Limb (tissue), 2 donors: ENCODE measurements around the gene SOBP.
A peak's percentile ranks its signal among the peaks of the same experiment; 100 is the strongest.

ENCODE experiments used
- DNase-seq, 2 donors: peaks; one replicate each; pipeline ENCODE4 v3.0.0-alpha.2; 2016; ENCODE audit errors: extremely low spot score in 2 of 2

Gene SOBP

GRCh38 chr6:107683183-107683582, 193.3 kb downstream of the SOBP start:
- DNase-seq = no peak

GRCh38 chr6:107684996-107685395, 195.1 kb downstream of the SOBP start:
- no peak for DNase-seq

DNA sequence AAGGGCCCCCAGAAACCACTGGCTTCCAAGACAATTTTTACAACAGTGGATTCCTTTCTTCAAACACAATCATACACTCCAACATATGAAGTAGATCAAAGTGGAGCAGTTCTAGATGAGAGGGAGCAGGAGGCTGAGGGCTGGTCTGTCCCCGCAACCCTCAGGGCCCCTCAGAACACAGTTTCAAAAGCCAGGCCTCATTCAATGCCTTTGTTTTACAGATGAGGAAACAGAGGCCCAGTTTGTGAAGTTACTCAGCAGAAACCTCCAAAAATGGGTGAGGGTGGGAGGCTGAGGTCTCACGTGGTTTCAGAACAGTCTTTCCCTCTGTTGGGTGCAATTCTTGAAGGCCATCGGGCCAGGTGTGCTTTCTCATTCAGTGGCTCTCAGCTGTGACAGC, 199.3 kb downstream of the SOBP start:
- no peak for DNase-seq

GRCh38 chr6:107689951-107690642, 200.2 kb downstream of the SOBP start:
- DNase-seq = peak in 1 of 2 donors; percentile 46

DNA sequence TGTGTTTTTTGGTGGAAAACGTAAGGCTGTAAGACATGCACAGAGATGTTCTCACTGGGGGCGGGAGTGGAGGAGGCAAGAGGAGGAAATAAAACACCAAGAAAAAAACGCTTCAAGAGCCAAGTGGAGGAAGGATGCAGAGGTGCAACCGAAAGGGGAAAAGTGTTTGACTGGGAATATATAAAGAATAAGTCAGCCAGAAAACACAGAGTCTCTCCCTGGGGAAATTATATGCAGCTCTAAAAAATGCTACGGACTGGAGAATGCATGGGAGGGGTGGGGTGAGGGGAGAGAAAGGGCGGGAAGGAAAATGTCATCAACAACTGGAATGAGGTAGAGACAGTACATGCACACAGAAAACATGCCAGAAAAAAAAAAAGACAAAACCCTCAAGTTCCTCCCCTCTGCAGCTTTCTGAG, 200.7 kb downstream of the SOBP start:
- peak; percentile 56 to 84 for DNase-seq

GRCh38 chr6:107691062-107691751, 201.3 kb downstream of the SOBP start:
- DNase-seq = peak; percentile 55 to 57

DNA sequence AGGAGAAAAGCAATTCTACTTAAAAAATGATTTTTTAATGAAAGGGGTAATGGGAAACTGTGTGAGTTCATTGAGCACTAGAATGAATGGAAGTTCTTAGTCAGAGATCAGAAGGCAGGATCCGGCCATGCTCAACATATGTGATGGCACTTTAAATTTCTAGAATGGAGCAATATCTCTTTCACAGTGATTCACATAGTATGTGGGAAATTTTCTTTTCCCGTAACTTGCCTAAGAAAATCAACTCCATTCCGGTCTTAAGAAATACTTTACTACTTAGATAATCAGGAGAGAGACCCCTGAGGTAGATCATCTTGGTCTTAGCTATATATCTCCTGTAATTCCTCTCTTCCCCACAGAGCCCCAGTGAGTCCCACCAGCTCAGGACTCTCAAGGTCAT, 202.4 kb downstream of the SOBP start:
- no peak for DNase-seq

DNA sequence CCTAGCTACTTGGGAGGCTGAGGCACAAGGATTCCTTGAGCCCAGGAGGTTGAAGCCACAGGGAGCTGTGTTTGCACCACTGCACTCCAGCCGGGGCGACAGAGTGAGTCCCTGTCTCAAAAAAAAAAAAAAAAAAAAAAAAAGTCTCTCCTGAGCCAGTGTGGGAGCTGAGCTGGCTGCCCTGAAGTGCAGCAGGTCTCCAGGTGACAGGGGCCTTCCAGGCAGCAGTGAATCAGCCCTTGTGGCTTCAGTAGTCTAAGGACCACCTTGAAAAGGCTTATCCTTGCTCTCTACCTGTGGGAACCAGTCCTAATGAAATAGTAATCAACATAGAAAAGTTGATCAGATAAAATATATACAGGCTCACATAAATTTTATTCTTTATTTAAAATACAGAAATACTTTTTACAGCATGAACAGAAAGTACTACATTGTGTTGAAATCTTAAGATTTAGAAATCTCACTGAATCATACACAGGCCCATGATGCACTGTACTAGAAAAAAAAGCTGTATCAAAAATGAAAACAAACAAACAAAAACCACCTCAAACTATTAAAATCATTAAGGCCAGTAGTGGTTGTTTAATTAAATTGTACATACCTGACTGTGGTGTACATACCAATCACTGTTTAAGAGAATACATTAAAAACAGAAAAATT, 205.3 kb downstream of the SOBP start:
- no peak for DNase-seq

DNA sequence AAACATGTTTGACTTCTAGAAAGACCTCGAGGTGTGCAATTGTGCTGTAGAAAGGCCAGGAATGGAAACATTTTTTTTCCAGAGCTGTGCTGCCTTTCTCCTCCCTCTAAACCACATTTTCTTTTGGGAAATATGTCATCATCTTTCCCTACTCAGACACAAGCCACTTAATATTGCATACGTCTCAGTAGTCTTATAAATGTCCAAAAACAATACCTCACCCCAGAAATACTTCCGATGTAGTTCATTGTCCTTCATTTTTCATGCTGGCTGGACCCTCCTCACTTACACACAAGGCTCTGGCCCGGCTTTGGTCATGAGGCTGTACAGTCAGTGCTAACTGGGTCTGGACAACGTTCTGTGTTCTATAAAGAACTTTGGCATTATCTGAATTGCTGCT, 207.8 kb downstream of the SOBP start:
- no peak for DNase-seq

DNA sequence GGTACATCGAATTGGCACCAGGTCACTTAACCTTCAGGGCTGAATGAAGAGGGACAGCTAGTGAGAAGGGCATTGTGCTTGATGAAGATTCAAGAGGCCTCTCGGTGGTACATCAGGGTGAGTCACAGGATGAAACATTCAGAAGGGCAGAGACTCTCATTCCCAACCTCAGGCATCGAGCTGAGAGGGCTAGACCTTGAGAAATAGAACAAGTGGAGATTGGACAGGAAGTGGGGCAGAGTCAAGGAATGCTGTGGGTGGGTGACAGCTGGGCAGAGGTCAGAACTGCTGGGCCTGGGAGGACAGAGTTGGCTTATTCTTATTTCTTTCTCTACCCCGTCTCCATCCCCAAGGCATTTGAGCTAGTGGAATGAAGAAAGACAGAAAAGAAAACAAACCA, 208.2 kb downstream of the SOBP start:
- no peak for DNase-seq

DNA sequence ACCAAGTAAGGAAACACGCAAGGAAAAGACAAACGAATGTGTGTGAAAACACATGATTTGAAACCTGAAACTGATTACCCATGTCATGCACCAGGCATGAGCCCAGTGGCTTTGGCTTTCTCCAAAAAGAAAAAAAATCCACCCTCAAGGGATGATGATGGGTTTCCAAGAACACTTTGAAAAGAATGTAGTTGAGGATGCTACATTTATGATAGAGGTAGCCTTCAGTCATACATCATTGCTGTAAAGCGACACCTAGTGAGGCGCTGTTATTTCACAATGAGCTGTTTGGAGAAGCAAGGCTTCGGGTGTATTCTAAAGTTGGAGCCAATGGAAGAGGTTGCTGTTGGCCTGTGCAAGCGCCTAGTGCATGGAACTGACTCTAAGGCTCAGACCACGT, 209.3 kb downstream of the SOBP start:
- no peak for DNase-seq

GRCh38 chr6:107699697-107700325, 209.9 kb downstream of the SOBP start:
- DNase-seq = no peak

DNA sequence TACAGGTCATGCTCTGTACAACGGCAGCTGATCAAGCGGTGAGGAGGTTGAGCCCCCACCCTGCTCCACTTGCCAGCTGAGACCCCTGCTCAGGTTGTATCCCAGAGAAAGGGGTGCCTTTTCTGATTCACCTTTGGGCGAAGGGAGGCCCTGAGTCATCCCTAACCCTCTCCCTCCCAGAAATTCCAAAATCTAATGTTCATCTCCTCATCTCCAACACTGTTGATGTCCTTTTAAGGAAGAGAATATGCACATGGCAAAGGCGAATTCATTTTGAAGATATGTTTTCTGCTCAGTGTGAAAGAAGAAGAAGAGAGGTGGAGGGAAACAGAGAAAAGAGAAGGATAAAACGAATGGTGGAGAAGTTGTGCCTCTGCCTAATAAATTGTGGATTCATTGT, 213.7 kb downstream of the SOBP start:
- no peak for DNase-seq

DNA sequence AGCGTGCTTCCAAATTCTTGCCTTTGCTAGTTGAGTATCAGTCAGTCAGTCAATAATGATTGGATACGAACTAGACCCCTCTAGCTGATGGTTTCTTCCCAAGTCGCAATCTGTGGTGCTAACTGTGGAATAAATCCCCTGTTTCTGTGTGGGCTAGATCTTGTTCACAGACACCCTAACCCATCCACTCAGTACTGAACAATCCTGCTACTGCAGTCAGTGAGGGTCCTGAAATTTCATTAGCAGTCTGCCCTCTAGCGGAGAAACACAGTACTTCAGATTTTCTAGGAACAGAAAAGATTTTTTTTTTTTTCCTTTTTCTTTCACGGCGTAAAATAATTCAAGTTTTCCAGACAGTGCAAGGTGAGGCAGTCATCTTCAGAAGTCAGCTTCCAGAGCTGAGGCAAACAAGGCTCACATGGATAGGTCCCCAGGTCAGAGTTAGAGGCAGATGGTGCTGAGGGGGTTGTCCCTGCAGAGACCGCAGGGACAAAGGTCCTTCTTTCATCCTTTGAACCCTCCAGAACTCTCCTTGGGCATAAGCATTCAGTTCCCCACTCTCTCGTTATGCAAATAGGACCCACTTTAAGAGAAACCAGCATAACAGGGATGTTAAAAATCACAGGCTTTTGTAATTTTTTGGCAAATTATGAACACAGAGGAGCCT, 214.6 kb downstream of the SOBP start:
- DNase-seq = peak; percentile 50 to 76

GRCh38 chr6:107706516-107707115, 216.7 kb downstream of the SOBP start:
- DNase-seq = no peak

DNA sequence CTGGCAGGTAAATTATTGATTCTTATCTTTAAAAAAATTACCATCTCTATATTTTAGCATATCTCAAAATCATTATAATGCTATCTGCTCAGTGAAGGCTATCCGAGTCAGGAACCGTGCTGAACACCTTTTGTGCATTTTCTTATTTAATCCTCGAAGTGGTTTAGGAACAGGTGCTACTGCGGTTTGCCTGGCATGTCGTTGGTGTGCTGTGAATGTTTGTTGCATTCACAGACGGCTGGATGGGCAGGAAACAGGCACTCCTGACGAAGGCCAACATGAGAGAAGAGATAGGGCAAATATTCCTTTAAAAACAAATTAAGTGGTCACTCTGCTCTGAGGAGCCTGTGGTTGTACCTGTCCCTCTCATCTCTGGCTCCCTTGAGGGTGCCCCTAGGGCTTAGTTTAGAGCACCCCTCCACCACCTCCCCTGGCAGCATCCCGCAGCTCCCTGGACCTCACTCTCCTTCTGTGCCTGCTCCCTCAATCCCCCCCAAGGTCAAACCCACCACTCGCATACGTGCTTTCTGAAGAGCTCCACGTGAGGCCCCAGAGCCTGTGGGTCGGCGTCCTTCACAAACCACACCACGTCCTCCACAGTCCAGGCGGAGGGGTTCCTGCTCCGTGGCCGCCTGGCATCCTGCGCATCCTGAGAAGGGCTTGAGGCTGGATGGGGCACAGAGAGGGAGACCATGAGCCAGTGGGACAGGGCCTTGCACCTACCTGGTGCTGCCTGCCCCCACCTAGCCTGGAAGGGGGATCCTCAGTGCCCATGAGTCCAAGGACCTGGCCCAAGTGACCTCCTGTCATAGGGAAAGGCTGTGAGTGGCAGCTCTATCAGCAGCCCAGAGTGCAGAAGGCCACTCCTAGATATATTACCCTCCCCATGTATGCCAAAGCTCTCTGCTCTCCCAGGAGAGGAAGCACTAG, 217.7 kb downstream of the SOBP start:
- DNase-seq = no peak

GRCh38 chr6:107708435-107708834, 218.5 kb downstream of the SOBP start:
- no peak for DNase-seq

DNA sequence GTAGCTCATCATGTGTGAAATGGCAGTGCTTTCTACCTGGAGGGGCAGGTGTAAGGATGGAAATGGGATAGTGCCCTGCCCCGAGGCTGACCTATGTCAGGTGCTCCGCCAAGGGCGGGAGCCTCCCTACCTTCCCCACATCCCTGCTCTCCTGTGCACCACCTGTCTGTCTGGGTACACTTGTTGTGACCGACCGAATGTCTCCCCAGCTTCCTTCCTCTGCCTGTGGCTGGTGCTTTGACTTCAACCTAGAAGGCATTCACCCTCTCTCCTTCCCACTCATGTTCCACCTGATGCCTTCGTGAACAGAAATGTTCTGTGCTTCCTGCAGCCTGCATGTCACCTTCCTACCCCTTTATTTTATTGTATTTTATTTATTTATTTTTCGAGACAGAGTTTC, 219.4 kb downstream of the SOBP start:
- DNase-seq = no peak
